Peyer's patch (tissue), 4 donors: ENCODE results near the gene GTF2A2.

ENCODE experiments used
- CTCF ChIP-seq, 6 experiments: fragments of 450-650 bp in 4 of 6; fragments of 200-600 bp in 2 of 6; sonication (generic) in 1 of 6; IDR thresholded peaks; one replicate each; pipeline ENCODE4 v1.5.1; 2017 to 2019; ENCODE audit warnings: antibody characterized with exemption in 6 of 6, mild to moderate bottlenecking in 3 of 6, moderate library complexity in 1 of 6
- POLR2A ChIP-seq, 2 donors: fragments of 450-650 bp; IDR thresholded peaks; one replicate each; pipeline ENCODE4 v1.5.1; 2017; ENCODE audit warnings: antibody characterized with exemption in 2 of 2, mild to moderate bottlenecking in 2 of 2, moderate library complexity in 2 of 2

- no peak for TF ChIP-seq CTCF (IDR thresholded peaks at IDR 0.05)
- TF ChIP-seq POLR2A (IDR thresholded peaks at IDR 0.05), result no peak
Measured at GRCh38 chr15:59686389-59686788, 29.1 kb upstream of the GTF2A2 start.
